Type B pancreatic cell (in vitro differentiated cells): Measurements from ENCODE around the gene DAPK2. TPM values are rescaled to one million over a fixed set of nuclear protein-coding genes. Genes with fewer than 3 reads are reported as not detected.

ENCODE experiments used
- DNase-seq: peaks from one replicate; pipeline ENCODE4 v3.0.0; 2021; ENCODE audit warnings: mixed read lengths; ENCODE audit not compliant: unreplicated experiment; ENCODE audit errors: extremely low spot score
- H3K27ac Mint-ChIP-seq: 2 replicates; pipeline ENCODE4 v1.8.0; 2021; ENCODE audit warnings: mild to moderate bottlenecking, mixed read lengths
- H3K27me3 Mint-ChIP-seq: 2 replicates; pipeline ENCODE4 v1.8.0; 2021; ENCODE audit warnings: mixed read lengths
- H3K36me3 Mint-ChIP-seq: 2 replicates; pipeline ENCODE4 v1.8.0; 2021; ENCODE audit warnings: mixed read lengths
- H3K4me1 Mint-ChIP-seq: one replicate; pipeline ENCODE4 v1.8.0; 2021; ENCODE audit warnings: mixed read lengths; ENCODE audit not compliant: unreplicated experiment
- H3K4me3 Mint-ChIP-seq: 2 replicates; pipeline ENCODE4 v1.8.0; 2021; ENCODE audit warnings: mild to moderate bottlenecking, mixed read lengths
- H3K9me3 Mint-ChIP-seq: 2 replicates; pipeline ENCODE4 v1.8.0; 2021; ENCODE audit warnings: mixed read lengths
- CTCF ChIP-seq: fragments of 200-600 bp; sonication (generic); conservative IDR thresholded peaks from 2 replicates; pipeline ENCODE4 v1.5.0; 2021; ENCODE audit warnings: antibody characterized with exemption, mild to moderate bottlenecking
- total RNA-seq: library from RNA; stranded (reverse); gene quantifications from 2 replicates; pipeline ENCODE4 v1.2.1, GENCODE V29; 2021; ENCODE audit warnings: low replicate concordance

The DAPK2 gene
- total RNA-seq, 1 donor from 2014 or later = 5.0 TPM

GRCh38 chr15:63915873-63916771 lies 130.2 kb downstream of the DAPK2 start:
- no peaks in the 10 kb centered on the region for H3K9me3 Mint-ChIP-seq
- DNase-seq = no peak
- peaks cover 22% of the 10 kb centered on the region for H3K4me1 Mint-ChIP-seq

GRCh38 chr15:63915209-63915872 lies 130.9 kb downstream of the DAPK2 start:
- no peaks in the 10 kb centered on the region for H3K9me3 Mint-ChIP-seq

More at GRCh38 chr15:63915873-63916771, 130.2 kb downstream of the DAPK2 start:
- Mint-ChIP-seq H3K27me3 (no peaks in the 10 kb centered on the region), H3K36me3 (no peaks in the 10 kb centered on the region), H3K4me3 (no peak overlapping the region), H3K27ac (no peak overlapping the region)
- peak; percentile 64 for TF ChIP-seq CTCF

GRCh38 chr15:63913786-63914315 lies 132.4 kb downstream of the DAPK2 start:
- no peaks in the 10 kb centered on the region for H3K9me3 Mint-ChIP-seq
- H3K4me1 Mint-ChIP-seq = peaks cover 30% of the 10 kb centered on the region
- no peak overlapping the region for H3K27ac Mint-ChIP-seq
- H3K36me3 Mint-ChIP-seq = no peaks in the 10 kb centered on the region
- no peak for TF ChIP-seq CTCF
- H3K4me3 Mint-ChIP-seq = no peak overlapping the region
- no peak for DNase-seq
- H3K27me3 Mint-ChIP-seq = no peaks in the 10 kb centered on the region

More at GRCh38 chr15:63915209-63915872, 130.9 kb downstream of the DAPK2 start:
- Mint-ChIP-seq H3K4me1 (peaks cover 23% of the 10 kb centered on the region), H3K27ac (no peak overlapping the region), H3K4me3 (no peak overlapping the region), H3K36me3 (no peaks in the 10 kb centered on the region), H3K27me3 (no peaks in the 10 kb centered on the region)
- TF ChIP-seq CTCF = no peak
- DNase-seq = no peak

GRCh38 chr15:63913336-63913735 lies 132.9 kb downstream of the DAPK2 start:
- no peak overlapping the region for H3K27ac Mint-ChIP-seq
- no peak overlapping the region for H3K4me3 Mint-ChIP-seq
- no peak for TF ChIP-seq CTCF
- H3K36me3 Mint-ChIP-seq = no peaks in the 10 kb centered on the region
- DNase-seq = no peak
- no peaks in the 10 kb centered on the region for H3K27me3 Mint-ChIP-seq
- H3K4me1 Mint-ChIP-seq = peaks cover 30% of the 10 kb centered on the region
- no peaks in the 10 kb centered on the region for H3K9me3 Mint-ChIP-seq

- H3K4me1 Mint-ChIP-seq = peaks cover 25% of the 10 kb centered on the region
- no peaks in the 10 kb centered on the region for H3K9me3 Mint-ChIP-seq
- no peaks in the 10 kb centered on the region for H3K36me3 Mint-ChIP-seq
- no peak for TF ChIP-seq CTCF
- DNase-seq = no peak
- no peak overlapping the region for H3K4me3 Mint-ChIP-seq
- H3K27me3 Mint-ChIP-seq = no peaks in the 10 kb centered on the region
- no peak overlapping the region for H3K27ac Mint-ChIP-seq
Measured at GRCh38 chr15:63912061-63912615, 134.1 kb downstream of the DAPK2 start.
